Subcutaneous adipose tissue (tissue), 4 donors: ENCODE measurements around the gene SLA2. TPM values are rescaled to one million over a fixed set of nuclear protein-coding genes. Genes with fewer than 3 reads are reported as not detected.

Source experiments
- CTCF ChIP-seq: fragments of 450-650 bp; IDR thresholded peaks from one replicate; pipeline ENCODE4 v1.5.1; 2016; ENCODE audit warnings: low read depth, mild to moderate bottlenecking, control low read depth, antibody characterized with exemption, moderate library complexity
- total RNA-seq, 4 donors: library from RNA; depleted of rRNA; stranded (reverse); fragments of >200 nt; gene quantifications; one replicate each; pipeline ENCODE4 v1.1.0, GENCODE V29; 2016

Gene SLA2
- total RNA-seq: 1 to 10 TPM in 1 of 4 donors, under 1 TPM in 3; 0.19 to 2.1 (median 0.54) TPM

- no peak for TF ChIP-seq CTCF
These were observed at the start of gene SLA2 for GRCh38 chr20:36645998-36646397. Gene SLA2 (minus strand): TSS chr20:36646196. CDS start chr20:36641335, 4,861 bp downstream.

GRCh38 chr20:36688630-36689029 is 42.6 kb upstream of the SLA2 start:
- TF ChIP-seq CTCF: no peak

- TF ChIP-seq CTCF: no peak
These were observed 41.9 kb upstream of the SLA2 start for GRCh38 chr20:36687850-36688249.

- TF ChIP-seq CTCF: no peak
These were observed 40.9 kb upstream of the SLA2 start for GRCh38 chr20:36686944-36687343.

- no peak for TF ChIP-seq CTCF
These were observed 40.5 kb upstream of the SLA2 start for GRCh38 chr20:36686504-36686903.

- TF ChIP-seq CTCF: no peak
These were observed 38.8 kb upstream of the SLA2 start for GRCh38 chr20:36684747-36685146.

GRCh38 chr20:36682311-36682710 is 36.3 kb upstream of the SLA2 start:
- no peak for TF ChIP-seq CTCF
